Measurements from ENCODE around the gene CBX8.

- TF ChIP-seq POLR2A (IDR thresholded peaks at IDR 0.05; ENCODE audit: low read length): no peak
- no peak for TF ChIP-seq GATA1 (IDR thresholded peaks at IDR 0.05; ENCODE audit: low read depth, low read length)
Observed at GRCh38 chr17:79835470-79835899, 38.6 kb upstream of the CBX8 start.

Data from erythroblast (primary cell).